ENCODE results near the gene OXLD1. TPM values are rescaled to one million over a fixed set of nuclear protein-coding genes. Genes with fewer than 3 reads are reported as not detected.

OXLD1 gene
- total and polyA plus RNA-seq, 10 of the 15 experiments (the other 5 are each of a cell fraction or from before 2014, with no cell fraction given), result 4.6 to 89.5 (median 39.8) TPM

DNA sequence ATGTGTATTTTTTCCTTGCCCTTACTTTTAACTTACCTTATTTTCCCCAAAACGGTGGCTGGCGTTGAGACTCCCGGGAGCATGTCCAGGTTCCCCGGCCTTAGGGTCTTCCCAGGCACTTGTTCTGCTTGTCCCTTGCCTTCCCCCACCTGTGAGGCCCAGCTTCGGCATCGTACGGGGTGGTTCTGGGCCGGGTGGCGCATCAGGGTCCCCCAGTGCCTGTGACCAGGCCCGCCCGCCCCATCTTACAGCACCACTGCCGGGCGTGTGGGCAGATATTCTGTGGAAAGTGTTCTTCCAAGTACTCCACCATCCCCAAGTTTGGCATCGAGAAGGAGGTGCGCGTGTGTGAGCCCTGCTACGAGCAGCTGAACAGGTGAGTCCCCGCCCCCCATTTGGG lies 24.8 kb upstream of the OXLD1 start:
- Histone ChIP-seq H3K9me3 (replicated peaks; ENCODE audit: control insufficient read depth, insufficient read depth, low read length) (no peaks in the 10 kb centered on the region), H3K36me3 (ENCODE audit: control insufficient read depth in 2 of 2, insufficient read depth in 2 of 2, low read length in 1 of 2) (peaks cover 11 to 59% of the 10 kb centered on the region in 2 experiments; a peak in 3 of 4 replicates), H2AFZ (ENCODE audit: control insufficient read depth, low read depth, low read length) (no peak overlapping the region), H3K27ac (ENCODE audit: control insufficient read depth, insufficient read depth) (no peak overlapping the region), H4K20me1 (ENCODE audit: control insufficient read depth, insufficient read depth) (no peaks in the 10 kb centered on the region; the same call in 1 of the 2 replicates), H3K4me2 (ENCODE audit: control insufficient read depth, insufficient read depth) (no peak overlapping the region), H3K27me3 (replicated peaks in 1 of 2; ENCODE audit: control insufficient read depth in 2 of 2, insufficient read depth in 2 of 2, low read length in 1 of 2) (no peaks in the 10 kb centered on the region), H3K4me1 (ENCODE audit: control insufficient read depth, insufficient read depth, low read length) (no peaks in the 10 kb centered on the region), H3K9ac (ENCODE audit: control insufficient read depth, insufficient read depth, low read length) (no peak overlapping the region), H3K79me2 (ENCODE audit: control insufficient read depth, insufficient read depth, low read length) (peaks cover 1% of the 10 kb centered on the region), H3K4me3 (no peak overlapping the region)
- ChIA-PET SMC1A (ENCODE audit: uncharacterized antibody, unreplicated experiment) (no interaction called here), RAD21 (ENCODE audit: unreplicated experiment) (no interaction called here), CTCF (no interaction called here), POLR2A (no interaction called here)
- no peak for ATAC-seq
- in situ Hi-C loops (cut with MboI), result no loop called here
- DNase-seq (ENCODE audit: low read depth, low spot score), result no peak
- 92% methylated on average over 18 of the region's 18 CpGs for WGBS (ENCODE audit: insufficient coverage, insufficient replicate concordance, low lambda C conversion rate, missing lambda C conversion rate)
- no peak for TF ChIP-seq MYB (IDR thresholded peaks at IDR 0.05; ENCODE audit: borderline replicate concordance, low read depth, low read length)
- TF ChIP-seq SRF (IDR thresholded peaks at IDR 0.05; ENCODE audit: low read depth in 2 of 2, low read length in 2 of 2), result no peak
- TF ChIP-seq ZSCAN29 (IDR thresholded peaks at IDR 0.05), result no peak
- no peak for TF ChIP-seq ASH2L (IDR thresholded peaks at IDR 0.05; ENCODE audit: borderline replicate concordance, low read depth)
- TF ChIP-seq IKZF2 (IDR thresholded peaks at IDR 0.05), result no peak
- no peak for TF ChIP-seq EP300 (IDR thresholded peaks at IDR 0.05; ENCODE audit: borderline replicate concordance in 1 of 2, control insufficient read depth in 1 of 2, low read depth in 2 of 2, low read length in 2 of 2)
- no TSS peak for BruUV-seq (replicated peaks)
- intact Hi-C loops (cut with micrococcal nuclease; ENCODE audit: unreplicated experiment), result no loop called here
- no peak for FAIRE-seq

DNA sequence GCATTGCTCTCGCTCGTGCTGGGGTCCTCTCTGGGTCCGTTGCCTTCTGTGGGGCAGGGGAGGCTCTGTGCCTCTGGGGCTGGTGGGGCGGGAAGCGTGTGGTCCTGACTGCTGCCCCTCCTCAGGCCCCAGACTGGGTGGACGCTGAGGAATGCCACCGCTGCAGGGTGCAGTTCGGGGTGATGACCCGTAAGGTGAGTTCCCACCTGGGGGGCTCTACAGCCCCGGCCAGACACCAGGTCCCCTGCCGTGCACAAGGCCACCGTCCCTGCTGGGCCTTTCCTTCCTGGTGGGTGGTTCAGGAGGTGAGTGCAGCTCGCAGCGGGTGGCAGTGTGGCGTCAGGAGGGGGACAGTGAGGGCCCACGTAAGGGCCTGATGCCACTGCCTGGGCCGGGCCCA lies 24.1 kb upstream of the OXLD1 start:
- FAIRE-seq, result no peak
- Histone ChIP-seq H3K4me2 (ENCODE audit: control insufficient read depth, insufficient read depth) (no peak overlapping the region), H2AFZ (ENCODE audit: control insufficient read depth, low read depth, low read length) (no peak overlapping the region), H3K27me3 (replicated peaks in 1 of 2; ENCODE audit: control insufficient read depth in 2 of 2, insufficient read depth in 2 of 2, low read length in 1 of 2) (no peaks in the 10 kb centered on the region), H4K20me1 (ENCODE audit: control insufficient read depth, insufficient read depth) (no peaks in the 10 kb centered on the region; the same call in 1 of the 2 replicates), H3K79me2 (ENCODE audit: control insufficient read depth, insufficient read depth, low read length) (peaks cover 7% of the 10 kb centered on the region), H3K9ac (ENCODE audit: control insufficient read depth, insufficient read depth, low read length) (no peak overlapping the region), H3K4me1 (ENCODE audit: control insufficient read depth, insufficient read depth, low read length) (peaks cover under 1% of the 10 kb centered on the region; the same call in 1 of the 2 replicates), H3K4me3 (no peak overlapping the region), H3K27ac (ENCODE audit: control insufficient read depth, insufficient read depth) (no peak overlapping the region), H3K36me3 (ENCODE audit: control insufficient read depth in 2 of 2, insufficient read depth in 2 of 2, low read length in 1 of 2) (peaks cover 11 to 54% of the 10 kb centered on the region in 2 experiments; a peak in 3 of 4 replicates), H3K9me3 (replicated peaks; ENCODE audit: control insufficient read depth, insufficient read depth, low read length) (no peaks in the 10 kb centered on the region)
- 95% methylated on average over 17 of the region's 17 CpGs for WGBS (ENCODE audit: insufficient coverage, insufficient replicate concordance, low lambda C conversion rate, missing lambda C conversion rate)
- in situ Hi-C loops (cut with MboI) (no loop called here), intact Hi-C loops (cut with micrococcal nuclease; ENCODE audit: unreplicated experiment) (no loop called here)
- ChIA-PET CTCF (no interaction called here), SMC1A (ENCODE audit: uncharacterized antibody, unreplicated experiment) (no interaction called here), RAD21 (ENCODE audit: unreplicated experiment) (no interaction called here), POLR2A (interaction anchor here (1.1 kb wide), 1 partner anchor 27 kb away, joined by 3 read pairs; no protein-coding TSS in a partner anchor)
- no peak for DNase-seq (ENCODE audit: low read depth, low spot score)
- no peak for ATAC-seq
- TF ChIP-seq HDAC2 (IDR thresholded peaks at IDR 0.05), result no peak
- BruUV-seq (replicated peaks), result no TSS peak

All from GM12878 (cell line).